Smooth muscle cell (in vitro differentiated cells): ENCODE data around the gene OR11A1. TPM values are rescaled to one million over a fixed set of nuclear protein-coding genes. Genes with fewer than 3 reads are reported as not detected.

ENCODE experiments used
- DNase-seq: peaks from one replicate; lab custom pipeline; 2025; ENCODE audit not compliant: unreplicated experiment; lab: John Stamatoyannopoulos, UW
- H2AFZ ChIP-seq: fragments of 200-600 bp; sonication (generic); 2 replicates; pipeline ENCODE4 v1.6.0; 2016; ENCODE audit warnings: antibody characterized with exemption, low read depth, mild to moderate bottlenecking
- H3F3A ChIP-seq: fragments of 200-600 bp; sonication (generic); 2 replicates; pipeline ENCODE4 v1.6.0; 2017; ENCODE audit warnings: antibody characterized with exemption, low read depth
- H3K27ac ChIP-seq: fragments of 200-600 bp; sonication (generic); 2 replicates; pipeline ENCODE4 v1.5.1; 2016; ENCODE audit warnings: low read depth, mild to moderate bottlenecking
- H3K27me3 ChIP-seq: fragments of 200-600 bp; sonication (generic); 2 replicates; pipeline ENCODE4 v1.6.1; 2016; ENCODE audit warnings: low read depth, mild to moderate bottlenecking
- H3K36me3 ChIP-seq: fragments of 200-600 bp; sonication (generic); 2 replicates; pipeline ENCODE4 v1.5.1; 2016; ENCODE audit warnings: low read depth
- H3K4me1 ChIP-seq: fragments of 200-600 bp; sonication (generic); 2 replicates; pipeline ENCODE4 v1.5.1; 2016; ENCODE audit warnings: low read depth
- H3K4me2 ChIP-seq: fragments of 200-600 bp; sonication (generic); 2 replicates; pipeline ENCODE4 v1.6.0; 2016; ENCODE audit warnings: mild to moderate bottlenecking
- H3K4me3 ChIP-seq: fragments of 200-600 bp; sonication (generic); 2 replicates; pipeline ENCODE4 v1.5.1; 2016; ENCODE audit warnings: mild to moderate bottlenecking
- H3K79me2 ChIP-seq: fragments of 200-600 bp; sonication (generic); 2 replicates; pipeline ENCODE4 v1.6.0; 2016; ENCODE audit warnings: low read depth, mild to moderate bottlenecking
- H3K9ac ChIP-seq: fragments of 200-600 bp; sonication (generic); 2 replicates; pipeline ENCODE4 v1.6.0; 2016; ENCODE audit warnings: low read depth
- H3K9me3 ChIP-seq: fragments of 200-600 bp; sonication (generic); replicated peaks from 2 replicates; pipeline ENCODE4 v1.5.1; 2016; ENCODE audit warnings: low read depth
- H4K20me1 ChIP-seq: fragments of 200-600 bp; sonication (generic); 2 replicates; pipeline ENCODE4 v1.6.0; 2016; ENCODE audit warnings: low read depth
- WGBS: methylation state at CpG from one replicate; pipeline ENCODE4 v1.1.7; 2016; ENCODE audit warnings: low lambda C conversion rate; 5-methylcytosine and 5-hydroxymethylcytosine counted together
- polyA plus RNA-seq: library from polyadenylated mRNA; unstranded; fragments of >200 nt; fragmentation: Nextera tagmentation; extraction: Ambion mirVana; gene quantifications from 2 replicates; pipeline ENCODE4 v1.2.1, GENCODE V29; 2016
- total RNA-seq: library from RNA; depleted of rRNA; stranded (reverse); fragments of >200 nt; gene quantifications from 2 replicates; pipeline ENCODE4 v1.2.3, GENCODE V29; 2014
- TF ChIP-seq, protein P1 (sequence below): fragments of 200-600 bp; sonication (generic); IDR thresholded peaks from 2 replicates; pipeline ENCODE4 v1.5.1; 2017; ENCODE audit warnings: borderline replicate concordance, mild to moderate bottlenecking, antibody characterized with exemption; ENCODE audit not compliant: insufficient read depth, poor library complexity, severe bottlenecking

Gene OR11A1
- total and polyA plus RNA-seq, 2 experiments from 2014 or later: not detected

DNA sequence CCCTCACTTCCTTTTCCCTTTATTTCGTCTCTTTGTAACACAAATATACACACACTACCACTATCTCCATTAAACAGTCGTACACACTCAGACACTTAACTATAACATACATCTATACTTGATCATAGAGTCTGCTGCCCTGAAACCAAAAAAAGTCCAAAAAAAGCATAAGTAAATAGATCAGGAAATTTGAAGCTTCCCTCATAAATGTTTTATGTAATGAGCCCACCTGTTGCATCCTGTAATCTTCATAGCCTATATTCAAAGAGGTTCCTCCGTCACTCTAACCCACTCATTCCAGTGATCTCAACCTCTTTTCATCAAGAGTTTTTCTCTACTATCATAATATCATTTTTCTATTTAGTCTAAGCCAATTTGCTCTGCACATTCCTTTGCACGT lies 68.3 kb downstream of the OR11A1 start:
- no peak overlapping the region for H3K4me3 ChIP-seq
- H3K36me3 ChIP-seq: no peaks in the 10 kb centered on the region
- no peak overlapping the region for H3K27ac ChIP-seq
- TF ChIP-seq, protein P1, sequence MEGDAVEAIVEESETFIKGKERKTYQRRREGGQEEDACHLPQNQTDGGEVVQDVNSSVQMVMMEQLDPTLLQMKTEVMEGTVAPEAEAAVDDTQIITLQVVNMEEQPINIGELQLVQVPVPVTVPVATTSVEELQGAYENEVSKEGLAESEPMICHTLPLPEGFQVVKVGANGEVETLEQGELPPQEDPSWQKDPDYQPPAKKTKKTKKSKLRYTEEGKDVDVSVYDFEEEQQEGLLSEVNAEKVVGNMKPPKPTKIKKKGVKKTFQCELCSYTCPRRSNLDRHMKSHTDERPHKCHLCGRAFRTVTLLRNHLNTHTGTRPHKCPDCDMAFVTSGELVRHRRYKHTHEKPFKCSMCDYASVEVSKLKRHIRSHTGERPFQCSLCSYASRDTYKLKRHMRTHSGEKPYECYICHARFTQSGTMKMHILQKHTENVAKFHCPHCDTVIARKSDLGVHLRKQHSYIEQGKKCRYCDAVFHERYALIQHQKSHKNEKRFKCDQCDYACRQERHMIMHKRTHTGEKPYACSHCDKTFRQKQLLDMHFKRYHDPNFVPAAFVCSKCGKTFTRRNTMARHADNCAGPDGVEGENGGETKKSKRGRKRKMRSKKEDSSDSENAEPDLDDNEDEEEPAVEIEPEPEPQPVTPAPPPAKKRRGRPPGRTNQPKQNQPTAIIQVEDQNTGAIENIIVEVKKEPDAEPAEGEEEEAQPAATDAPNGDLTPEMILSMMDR: no peak
- H3K9me3 ChIP-seq: no peaks in the 10 kb centered on the region
- H3K79me2 ChIP-seq: no peaks in the 10 kb centered on the region
- 54% methylated on average over 4 of the region's 4 CpGs for WGBS
- no peak overlapping the region for H2AFZ ChIP-seq
- H4K20me1 ChIP-seq: no peaks in the 10 kb centered on the region
- H3K27me3 ChIP-seq: no peaks in the 10 kb centered on the region
- no peaks in the 10 kb centered on the region for H3F3A ChIP-seq
- H3K4me2 ChIP-seq: no peak overlapping the region
- H3K9ac ChIP-seq: no peak overlapping the region
- no peak for DNase-seq
- H3K4me1 ChIP-seq: no peaks in the 10 kb centered on the region

DNA sequence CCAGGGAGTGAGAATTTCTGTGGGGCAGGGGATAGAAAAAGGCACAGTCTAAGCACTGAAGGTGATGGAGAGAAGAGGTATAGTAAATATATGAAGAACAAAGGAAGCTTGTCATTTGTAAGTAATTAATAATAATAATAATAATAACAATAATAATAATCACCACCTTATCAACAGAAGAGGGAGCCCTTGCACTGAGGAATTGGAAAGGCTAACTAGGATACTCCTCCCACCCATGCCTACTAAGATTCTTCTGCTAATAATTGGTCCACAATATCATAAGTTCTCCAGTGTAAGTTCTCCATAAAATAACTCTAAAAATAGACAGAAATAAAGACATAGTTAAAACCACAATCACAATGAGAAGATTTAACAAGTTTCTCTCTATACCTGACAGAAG lies 80.9 kb downstream of the OR11A1 start:
- Histone ChIP-seq H3K36me3 (no peaks in the 10 kb centered on the region), H3K27me3 (no peaks in the 10 kb centered on the region), H3K4me3 (no peak overlapping the region), H3K79me2 (no peaks in the 10 kb centered on the region), H4K20me1 (no peaks in the 10 kb centered on the region), H3K9ac (no peak overlapping the region), H3K27ac (no peak overlapping the region), H3K4me2 (no peak overlapping the region), H3F3A (no peaks in the 10 kb centered on the region), H3K4me1 (no peaks in the 10 kb centered on the region), H2AFZ (no peak overlapping the region), H3K9me3 (no peaks in the 10 kb centered on the region)
- TF ChIP-seq, protein P1: peak; percentile 44
- DNase-seq: no peak

Other genes starting within 250 kb of the OR11A1 start
- gene OR14J1, start 155.4 kb downstream of the OR11A1 start, total RNA-seq: not detected in 2 replicates
- gene OR14J1, start 155.4 kb downstream of the OR11A1 start, polyA plus RNA-seq: not detected in 2 replicates
- gene OR5V1, start 88.2 kb downstream of the OR11A1 start, total RNA-seq: not detected in 2 replicates
- gene OR5V1, start 88.2 kb downstream of the OR11A1 start, polyA plus RNA-seq: not detected in 2 replicates
- not detected in 2 replicates for gene OR12D3, start 81.8 kb downstream of the OR11A1 start, total RNA-seq
- not detected in 2 replicates for gene OR12D3, start 81.8 kb downstream of the OR11A1 start, polyA plus RNA-seq
- gene OR12D2, start 61.4 kb downstream of the OR11A1 start, total RNA-seq: not detected in 2 replicates
- gene OR12D2, start 61.4 kb downstream of the OR11A1 start, polyA plus RNA-seq: not detected in 2 replicates
- gene OR12D1, start 42.1 kb downstream of the OR11A1 start, total RNA-seq: not detected in 2 replicates
- gene OR12D1, start 42.1 kb downstream of the OR11A1 start, polyA plus RNA-seq: not detected in 2 replicates
- gene OR10C1, start 17.8 kb downstream of the OR11A1 start, total RNA-seq: not detected in 2 replicates
- not detected in 2 replicates for gene OR10C1, start 17.8 kb downstream of the OR11A1 start, polyA plus RNA-seq
- not detected in 2 replicates for gene OR2H1, start 84 bp upstream of the OR11A1 start, total RNA-seq
- not detected in 2 replicates for gene OR2H1, start 84 bp upstream of the OR11A1 start, polyA plus RNA-seq
- gene MAS1L, start 30.9 kb upstream of the OR11A1 start, total RNA-seq: not detected in 2 replicates
- gene MAS1L, start 30.9 kb upstream of the OR11A1 start, polyA plus RNA-seq: not detected in 2 replicates
- gene UBD, start 102.7 kb upstream of the OR11A1 start, total RNA-seq: not detected in 2 replicates
- gene UBD, start 102.7 kb upstream of the OR11A1 start, polyA plus RNA-seq: 0.38 and 0.60 TPM in 2 replicates
- not detected in 2 replicates for gene OR2H2, start 128.1 kb upstream of the OR11A1 start, total RNA-seq
- 0.19 TPM in 1 of 2 replicates, not detected in the other for gene OR2H2, start 128.1 kb upstream of the OR11A1 start, polyA plus RNA-seq
- 26.0 and 43.9 TPM in 2 replicates for gene GABBR1, start 176.1 kb upstream of the OR11A1 start, total RNA-seq
- 13.2 and 24.0 TPM in 2 replicates for gene GABBR1, start 176.1 kb upstream of the OR11A1 start, polyA plus RNA-seq
- not detected in 2 replicates for gene MOG, start 200.0 kb upstream of the OR11A1 start, total RNA-seq
- gene MOG, start 200.0 kb upstream of the OR11A1 start, polyA plus RNA-seq: not detected in 2 replicates
- gene ZFP57, start 224.1 kb upstream of the OR11A1 start, total RNA-seq: not detected in 2 replicates
- 0.38 TPM in 1 of 2 replicates, not detected in the other for gene ZFP57, start 224.1 kb upstream of the OR11A1 start, polyA plus RNA-seq